HTERT RPE-1 (cell line): ENCODE data around the gene MROH7.
"Not testable (repeated sequence)": the region's sequence is repeated elsewhere in the genome, so short reads cannot be mapped to it uniquely, and the experiment has no call there.

Experiments
- in situ Hi-C: fragments of 300-500 bp; cut with MboI; formaldehyde crosslinking; loops from 4 replicates; pipeline ENCODE4 v1.14.3; 2020; ENCODE audit warnings: low sequenced_read_pairs

The MROH7 gene

DNA sequence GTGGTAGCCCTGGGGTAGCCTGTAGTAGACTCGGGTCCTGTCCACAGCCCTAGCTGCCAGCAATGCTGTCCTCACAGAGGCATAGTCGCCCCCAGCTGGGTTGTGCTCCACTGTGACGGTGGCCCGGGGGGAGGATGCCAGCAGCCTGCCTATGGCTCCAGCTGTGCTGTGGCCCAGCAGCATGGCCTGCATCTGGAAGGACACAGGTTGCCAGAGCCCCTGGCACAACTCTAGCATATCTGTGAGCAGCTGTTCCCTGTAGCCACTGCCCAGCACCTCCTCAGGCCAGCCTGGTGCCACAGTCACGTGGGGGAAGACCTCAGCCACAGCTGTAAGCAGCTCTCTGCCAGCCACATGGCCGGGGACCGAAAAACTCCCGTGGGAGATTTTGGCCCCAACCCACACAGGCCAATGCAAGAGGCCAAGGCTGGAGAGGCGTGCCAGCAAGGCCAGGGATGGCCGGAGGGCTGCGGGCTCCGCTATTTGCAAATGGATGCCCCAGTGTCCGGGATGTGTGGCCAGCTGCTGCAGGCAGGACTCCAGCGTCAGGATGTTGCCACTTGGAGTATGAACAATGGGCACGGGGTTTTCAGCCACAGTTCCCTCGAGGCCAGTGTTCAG is 32.2 kb upstream of the MROH7 start:
- in situ Hi-C loops: no loop called here

DNA sequence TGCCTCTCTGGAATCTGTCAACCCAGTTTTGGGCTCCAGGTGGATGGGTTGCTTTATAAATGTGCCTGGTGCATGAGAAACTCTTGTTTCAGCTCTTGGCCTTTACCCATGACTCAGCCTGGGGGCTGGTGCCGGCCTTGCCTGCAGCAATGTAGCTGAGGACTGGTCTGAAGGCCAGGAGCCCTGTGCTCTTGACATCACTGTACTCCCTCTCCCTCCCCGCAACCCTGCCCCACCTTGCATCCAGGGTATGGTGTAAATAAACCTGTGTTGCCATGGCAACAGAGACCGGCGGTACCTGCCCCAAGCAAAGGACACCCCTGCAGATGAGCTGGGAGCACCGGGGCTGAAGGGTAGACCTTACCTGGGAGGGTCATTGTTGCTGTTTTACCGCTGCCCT is 31.5 kb upstream of the MROH7 start:
- in situ Hi-C loops: no loop called here

DNA sequence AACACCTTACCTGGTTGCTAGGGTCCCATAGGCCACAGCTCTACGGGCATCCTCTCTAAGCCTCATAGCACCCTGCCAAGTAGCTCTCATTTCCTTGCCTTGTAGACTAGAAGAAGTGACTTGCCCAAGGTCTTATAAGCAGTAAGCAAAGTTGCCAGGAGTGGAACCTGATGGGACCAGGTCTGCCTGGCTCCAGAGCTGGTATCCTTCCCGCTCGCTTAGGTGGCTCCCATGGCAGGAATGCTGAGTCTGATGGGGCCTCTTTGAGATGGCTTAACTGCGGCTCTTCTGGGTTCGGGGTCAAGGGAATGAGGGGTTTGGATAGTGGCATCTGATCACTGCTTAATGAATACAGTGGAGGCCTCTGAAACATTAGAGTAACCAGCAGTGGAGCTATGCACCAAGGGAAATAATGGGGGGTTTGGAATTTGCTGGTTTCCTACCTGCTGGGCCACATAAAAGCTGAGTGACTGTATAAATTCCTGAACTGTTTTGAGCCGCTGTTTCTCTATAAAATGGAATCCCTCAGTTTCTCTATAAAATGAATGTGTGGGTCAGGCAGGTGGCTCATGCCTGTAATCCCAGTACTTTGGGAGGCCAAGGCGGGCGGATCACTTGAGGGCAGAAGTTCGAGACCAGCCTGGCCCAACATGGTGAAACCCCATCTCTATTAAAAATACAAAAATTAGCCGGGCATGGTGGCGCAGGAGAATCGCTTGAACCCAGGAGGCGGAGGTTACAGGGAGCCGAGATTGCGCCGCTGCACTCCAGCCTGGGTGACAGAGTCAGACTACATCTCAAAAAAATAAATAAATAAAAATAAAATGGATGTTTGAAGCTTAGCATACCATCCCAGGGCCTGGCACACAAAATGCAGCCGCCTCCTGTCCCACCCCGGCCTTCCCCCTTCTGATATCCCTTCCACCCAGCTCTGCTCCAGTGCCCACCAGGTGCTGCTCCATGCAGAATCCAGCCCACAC is 30.7 kb upstream of the MROH7 start:
- in situ Hi-C loops: no loop called here

DNA sequence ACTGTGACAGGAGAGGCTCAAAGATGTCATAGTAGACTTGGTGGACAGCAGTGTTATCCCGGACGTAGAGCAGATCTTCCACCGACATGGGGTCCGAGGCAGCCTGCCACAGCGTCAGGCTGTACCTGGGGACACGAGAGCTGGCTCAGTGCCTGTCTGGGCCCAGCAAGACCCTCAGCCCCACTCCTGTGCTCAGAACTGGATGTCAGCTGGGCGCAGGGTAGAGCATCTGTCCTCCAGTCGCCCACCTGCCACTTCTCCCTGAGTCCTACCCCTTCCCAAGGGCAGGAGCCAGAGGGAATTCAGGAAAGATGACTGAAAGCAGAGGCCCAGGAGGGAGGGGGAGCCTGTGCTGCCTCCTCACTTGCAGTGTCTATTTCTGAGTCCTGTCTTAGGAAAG is 30.0 kb upstream of the MROH7 start:
- in situ Hi-C loops: no loop called here

GRCh38 chr1:54614024-54614423 is 27.6 kb upstream of the MROH7 start:
- in situ Hi-C loops: no loop called here

DNA sequence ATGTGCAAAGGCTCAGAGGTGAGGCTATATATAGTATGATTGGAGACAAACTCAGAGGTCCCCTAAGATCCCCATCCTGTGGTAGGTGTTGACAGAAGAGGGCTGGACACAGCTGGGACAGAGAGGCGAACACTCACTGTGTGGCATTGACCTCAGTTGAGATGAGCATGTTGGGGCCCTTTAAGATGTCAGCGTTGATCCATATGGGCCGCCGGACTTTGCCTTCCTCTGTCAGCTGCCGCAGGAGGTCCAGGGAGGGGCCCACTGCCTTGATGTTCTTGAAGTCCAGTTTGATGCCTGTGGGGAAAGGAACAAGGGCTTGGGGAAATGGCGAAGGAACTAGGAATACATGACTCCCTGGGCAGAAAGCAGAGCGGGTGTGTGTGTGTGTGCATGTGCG is 27.0 kb upstream of the MROH7 start:
- in situ Hi-C loops: no loop called here

- in situ Hi-C loops: no loop called here
Observed at GRCh38 chr1:54615531-54616279, 25.9 kb upstream of the MROH7 start.

GRCh38 chr1:54619749-54620148 is 21.8 kb upstream of the MROH7 start:
- in situ Hi-C loops: no loop called here

DNA sequence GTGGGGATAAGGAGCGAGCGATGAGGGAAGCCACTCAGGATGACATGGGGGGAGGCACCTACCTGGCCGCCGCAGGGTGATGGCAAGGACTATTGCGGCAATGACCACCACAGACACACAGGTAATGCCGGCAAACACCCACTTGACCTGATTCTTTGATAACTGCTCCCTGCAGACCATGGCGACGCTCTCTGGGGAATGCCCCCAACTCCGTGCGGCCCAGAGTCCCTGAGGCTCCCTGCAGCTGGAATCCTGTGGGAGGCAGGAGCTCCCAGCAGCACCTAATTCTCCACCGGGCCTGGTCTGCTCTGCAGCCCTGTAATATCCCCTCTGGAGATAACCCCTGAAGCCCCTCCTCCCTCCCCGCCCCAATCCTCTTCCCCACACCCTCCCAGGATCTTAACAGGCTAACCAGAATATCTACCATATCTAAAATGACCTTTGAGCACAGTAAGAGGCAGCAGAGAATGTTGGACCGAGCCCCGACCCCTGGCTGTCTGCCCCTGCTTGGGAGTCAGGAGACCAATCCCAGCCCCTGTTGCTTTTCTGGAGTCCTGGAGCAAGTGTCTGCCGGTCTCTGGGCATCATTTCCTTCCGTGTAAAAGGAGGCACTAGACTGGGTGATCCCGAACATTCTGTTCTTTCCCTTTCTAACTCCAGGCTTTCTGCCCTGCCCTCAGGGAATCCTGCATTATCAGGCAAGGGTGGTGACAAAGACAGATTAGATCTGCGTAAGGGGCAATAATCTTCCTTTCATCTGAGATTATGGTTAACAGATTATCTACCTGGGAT is 18.2 kb upstream of the MROH7 start, which contains the start of gene FAM151A:
Gene FAM151A, minus strand, starts transcription at position 310 of the 792 bp plus-strand sequence. Its CDS starts 130 bp downstream, at position 180.
- in situ Hi-C loops: no loop called here

DNA sequence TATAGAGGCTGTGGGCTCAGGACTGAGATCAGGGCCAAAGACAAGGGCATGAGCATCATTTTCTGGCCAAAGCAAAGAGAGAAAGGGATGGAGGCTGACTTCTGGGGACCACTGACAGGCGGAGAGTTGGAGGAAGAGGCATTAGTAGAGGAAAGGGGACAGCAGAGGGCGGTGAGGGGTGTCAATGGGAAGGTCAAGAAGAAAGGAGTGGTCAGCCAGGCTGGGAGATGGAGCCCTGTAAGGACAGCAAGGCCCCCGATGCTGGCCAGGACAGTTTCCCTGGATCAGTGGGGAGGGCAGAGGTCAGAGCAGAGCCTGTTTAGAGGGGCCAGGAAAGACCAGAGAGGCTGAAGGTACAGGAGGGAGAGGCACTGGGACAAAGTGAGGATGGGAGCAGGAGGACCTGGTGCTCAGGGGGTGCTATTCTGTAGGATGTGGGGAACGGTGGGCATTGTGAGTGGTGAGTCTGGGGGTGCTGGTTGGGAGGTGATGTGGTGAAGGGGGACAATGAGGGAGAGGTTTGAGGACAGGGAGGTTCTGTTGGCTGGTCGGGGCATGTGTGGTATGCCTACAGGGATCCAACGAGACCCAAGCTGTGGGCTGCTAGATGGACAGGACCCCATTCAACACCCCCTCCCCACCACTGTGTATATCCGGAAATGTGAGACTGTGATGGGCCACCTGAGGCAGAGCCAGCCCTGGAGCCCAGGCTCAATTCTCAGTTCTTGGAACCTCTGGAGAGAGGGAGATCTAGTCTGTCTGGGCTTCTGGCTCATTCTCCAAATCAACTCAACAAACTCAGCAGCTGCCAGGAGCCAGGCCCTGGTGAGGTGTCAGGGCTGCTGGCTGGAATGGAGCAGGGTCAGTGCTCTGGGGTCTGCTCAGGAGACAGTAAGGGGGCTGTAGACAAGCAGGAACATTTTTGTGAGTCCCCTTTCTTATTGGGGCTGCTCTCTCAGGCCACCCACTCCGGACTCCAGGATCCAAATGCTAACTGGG is 16.8 kb upstream of the MROH7 start:
- in situ Hi-C loops: no loop called here

- in situ Hi-C loops: no loop called here
Observed at GRCh38 chr1:54627196-54627595, 14.4 kb upstream of the MROH7 start.

GRCh38 chr1:54635804-54636203 is 5.8 kb upstream of the MROH7 start:
- in situ Hi-C loops: not testable (repeated sequence)

DNA sequence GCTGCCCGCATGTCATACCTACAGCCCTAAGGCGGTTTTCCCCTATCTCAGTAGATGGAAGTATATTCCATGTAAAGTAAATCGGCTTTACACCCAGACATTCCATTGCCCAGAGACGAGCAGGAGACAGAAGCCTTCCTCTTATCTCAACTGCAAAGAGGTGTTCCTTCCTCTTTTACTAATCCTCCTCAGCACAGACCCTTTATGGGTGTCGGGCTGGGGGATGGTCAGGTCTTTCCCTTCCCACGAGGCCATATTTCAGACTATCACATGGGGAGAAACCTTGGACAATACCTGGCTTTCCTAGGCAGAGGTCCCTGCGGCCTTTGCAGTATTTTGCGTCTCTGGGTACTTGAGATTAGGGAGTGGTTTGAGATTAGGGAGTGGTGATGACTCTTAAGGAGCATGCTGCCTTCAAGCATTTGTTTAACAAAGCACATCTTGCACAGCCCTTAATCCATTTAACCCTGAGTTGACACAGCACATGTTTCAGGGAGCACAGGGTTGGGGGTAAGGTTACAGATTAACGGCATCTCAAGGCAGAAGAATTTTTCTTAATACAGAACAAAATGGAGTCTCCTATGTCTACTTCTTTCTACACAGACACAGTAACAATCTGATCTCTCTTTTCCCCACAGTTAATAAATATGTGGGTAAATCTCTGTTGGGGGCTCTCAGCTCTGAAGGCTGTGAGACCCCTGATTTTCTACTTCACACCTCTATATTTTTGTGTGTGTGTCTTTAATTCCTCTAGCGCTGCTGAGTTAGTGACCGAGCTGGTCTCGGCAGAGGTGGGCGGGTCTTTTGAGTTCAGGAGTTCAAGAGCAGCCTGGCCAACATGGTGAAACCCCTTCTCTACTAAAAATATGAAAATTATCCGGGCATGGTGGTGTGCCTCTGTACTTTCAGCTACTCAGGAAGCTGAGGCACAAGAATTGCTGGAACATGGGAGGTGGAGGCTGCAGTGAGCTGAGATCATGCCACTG is 4.8 kb upstream of the MROH7 start:
- in situ Hi-C loops: not testable (repeated sequence)

DNA sequence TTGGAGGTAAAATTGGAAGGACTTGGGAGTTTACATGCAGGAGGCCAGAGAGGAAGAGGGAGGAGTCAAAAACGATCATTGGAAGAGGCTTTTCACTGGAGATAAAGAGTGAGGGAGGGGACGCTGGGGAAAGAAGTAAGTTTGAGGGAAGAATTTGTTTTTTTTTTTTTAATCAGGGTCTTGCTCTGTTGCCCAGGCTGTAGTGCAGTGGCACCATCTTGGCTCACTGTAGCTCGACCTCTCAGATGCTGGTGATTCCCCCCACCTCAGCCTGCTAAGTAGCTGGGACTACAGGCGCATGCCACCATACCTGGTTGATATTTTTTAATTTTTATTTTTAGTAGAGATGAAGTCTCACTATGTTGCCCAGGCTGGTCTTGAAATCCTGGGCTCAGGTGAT is 1.2 kb upstream of the MROH7 start:
- in situ Hi-C loops: no loop called here

DNA sequence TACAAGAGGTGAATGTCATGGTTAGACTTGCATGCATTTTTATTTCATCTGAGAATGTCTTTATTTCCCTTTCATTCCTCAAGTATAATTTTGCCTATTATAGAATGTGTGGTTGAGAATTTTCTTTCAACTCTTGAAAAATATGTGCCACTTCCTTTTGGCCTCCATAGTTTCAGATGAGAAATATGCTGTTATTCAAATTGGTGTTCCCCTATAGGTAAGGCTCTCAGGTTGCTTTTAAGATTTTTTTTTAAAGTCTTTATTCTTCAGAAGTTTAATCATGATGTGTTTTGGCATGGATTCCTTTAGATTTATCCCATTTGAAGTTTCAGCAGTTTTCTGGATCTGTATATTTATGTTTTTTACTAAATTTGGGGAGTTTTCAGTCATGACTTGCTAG is 2.1 kb downstream of the MROH7 start:
- in situ Hi-C loops: no loop called here

DNA sequence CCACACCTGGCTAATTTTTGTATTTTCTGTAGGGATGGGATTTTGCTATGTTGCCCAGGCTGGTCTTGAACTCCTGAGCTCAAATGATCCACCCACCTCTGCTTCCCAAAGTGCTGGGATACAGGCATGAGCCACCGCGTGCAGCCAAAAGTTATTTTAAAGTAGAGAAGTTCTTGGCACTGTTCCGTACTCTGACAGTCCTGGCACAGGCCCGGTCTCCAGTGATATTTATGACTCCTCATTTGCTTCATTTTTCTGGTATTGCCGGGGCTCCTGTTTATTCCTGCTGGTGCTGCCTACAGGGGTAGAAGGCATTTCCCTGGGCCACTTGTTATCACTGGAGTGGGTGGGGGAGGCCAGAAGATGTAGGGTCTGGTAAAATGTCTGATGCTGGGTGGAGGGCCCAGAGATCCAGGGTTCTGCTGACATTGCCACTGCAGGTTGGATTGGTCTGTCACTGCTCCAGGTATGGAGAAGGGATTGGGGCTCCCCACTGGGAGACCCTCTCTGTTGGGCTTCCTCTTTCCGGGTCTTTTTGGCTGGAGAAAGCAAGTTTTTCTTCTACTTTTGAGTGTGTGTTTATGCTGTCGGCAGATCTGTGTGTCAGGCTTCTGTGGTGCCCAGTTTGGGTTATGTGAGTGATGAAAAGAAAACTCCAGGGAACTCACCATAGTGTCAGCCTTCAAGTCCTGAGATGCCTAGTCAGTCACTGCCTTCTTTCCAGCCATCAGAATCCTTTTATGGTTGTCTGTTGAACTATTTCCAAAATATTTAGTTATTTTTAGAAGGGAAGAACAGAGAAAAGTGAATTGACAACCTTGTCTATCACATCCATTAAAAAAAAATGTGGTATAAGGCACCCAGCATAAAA is 4.5 kb downstream of the MROH7 start:
- in situ Hi-C loops: no loop called here
